Endodermal cell (in vitro differentiated cells): ENCODE results near the gene SOST. TPM values are rescaled to one million over a fixed set of nuclear protein-coding genes. Genes with fewer than 3 reads are reported as not detected.
A peak's percentile ranks its signal among the peaks of the same experiment; 100 is the strongest.

ENCODE experiments used
- DNase-seq: peaks from one replicate; pipeline ENCODE4 v3.0.0-alpha.2; 2017
- H3K27ac ChIP-seq: 2 replicates; pipeline ENCODE4 v1.5.1; 2013; ENCODE audit warnings: mild to moderate bottlenecking, low read depth, low read length, moderate library complexity
- H3K27me3 ChIP-seq: 2 replicates; pipeline ENCODE4 v1.6.1; 2013; ENCODE audit warnings: mild to moderate bottlenecking, low read length, moderate library complexity; ENCODE audit not compliant: insufficient read depth, control insufficient read depth, poor library complexity, severe bottlenecking
- H3K36me3 ChIP-seq: 2 replicates; pipeline ENCODE4 v1.7.0; 2013; ENCODE audit warnings: mild to moderate bottlenecking, low read length, moderate library complexity; ENCODE audit not compliant: control insufficient read depth, insufficient read depth
- H3K4me1 ChIP-seq: one replicate; pipeline ENCODE4 v1.7.0; 2013; ENCODE audit warnings: low read length; ENCODE audit not compliant: control insufficient read depth, insufficient read depth
- H3K4me3 ChIP-seq: 2 replicates; pipeline ENCODE4 v1.5.1; 2013; ENCODE audit warnings: mild to moderate bottlenecking, low read length, moderate library complexity
- H3K9ac ChIP-seq: 2 replicates; pipeline ENCODE4 v1.6.1; 2013; ENCODE audit warnings: mild to moderate bottlenecking, low read length, moderate library complexity; ENCODE audit not compliant: poor library complexity, severe bottlenecking; ENCODE audit errors: extremely low read depth
- H3K9me3 ChIP-seq: 2 replicates; pipeline ENCODE4 v1.6.1; 2013; ENCODE audit warnings: mild to moderate bottlenecking, low read length, moderate library complexity; ENCODE audit not compliant: control insufficient read depth
- H3K27ac Mint-ChIP-seq: 2 replicates; pipeline ENCODE4 v1.8.0; 2020; ENCODE audit warnings: mixed read lengths
- H3K27me3 Mint-ChIP-seq: 2 replicates; pipeline ENCODE4 v1.8.0; 2021; ENCODE audit warnings: mild to moderate bottlenecking, mixed read lengths; ENCODE audit not compliant: insufficient read depth
- H3K36me3 Mint-ChIP-seq: 2 replicates; pipeline ENCODE4 v1.8.0; 2020; ENCODE audit warnings: low read depth, mixed read lengths
- H3K4me1 Mint-ChIP-seq: 2 replicates; pipeline ENCODE4 v1.8.0; 2020; ENCODE audit warnings: mixed read lengths
- H3K4me3 Mint-ChIP-seq: 2 replicates; pipeline ENCODE4 v1.8.0; 2020; ENCODE audit warnings: mild to moderate bottlenecking, moderate library complexity, mixed read lengths
- H3K9me3 Mint-ChIP-seq: 2 replicates; pipeline ENCODE4 v1.8.0; 2020; ENCODE audit warnings: mild to moderate bottlenecking, mixed read lengths
- CTCF ChIP-seq: fragments of 200-600 bp; sonication (generic); conservative IDR thresholded peaks from 2 replicates; pipeline ENCODE4 v1.5.0; 2021; ENCODE audit warnings: antibody characterized with exemption, mild to moderate bottlenecking
- whole genome bisulfite sequencing, 2 experiments: methylation state at CpG; one replicate each; pipeline versions ENCODE4 v1.1.5 to v1.1.7; 2013; ENCODE audit warnings: missing lambda C conversion rate in 2 of 2, mixed read lengths in 1 of 2; ENCODE audit not compliant: insufficient coverage in 1 of 2, insufficient read length in 1 of 2; 5-methylcytosine and 5-hydroxymethylcytosine counted together
- total RNA-seq, 2 donors: library from RNA; stranded (reverse); fragmentation: NEBNext Ultra II Directional in 1 of 2; extraction: Animal tissue kit (Norgen Biotek cat#: 25700) in 1 of 2; gene quantifications; 2 replicates in 1 of 2; 3 replicates in 1 of 2; pipeline ENCODE4 v1.2.1, GENCODE V29; 2021

Gene SOST
- total RNA-seq, 2 donors from 2014 or later, result not detected

GRCh38 chr17:43778337-43779144 lies 19.9 kb upstream of the SOST start, which contains the start of gene DUSP3:
TSS of gene DUSP3 (minus strand) at chr17:43778977. CDS start at chr17:43778924, 53 bp downstream.
- H3K27ac Mint-ChIP-seq, result peak within 1 kb of the TSS; percentile 98
- TF ChIP-seq CTCF, result no peak
- peak within 1 kb of the TSS; percentile 71 for H3K4me3 Mint-ChIP-seq
- peaks cover 19% of the 10 kb centered on the region for H3K36me3 Mint-ChIP-seq
- H3K27me3 Mint-ChIP-seq, result peaks cover 22% of the 10 kb centered on the region
- peaks cover 4% of the 10 kb centered on the region for H3K27me3 ChIP-seq
- peak within 1 kb of the TSS; percentile 97 for H3K27ac ChIP-seq
- H3K4me3 ChIP-seq, result peak within 1 kb of the TSS; percentile 80
- 0% methylated on average over 57 to 100 of the region's 100 CpGs for WGBS, 2 experiments
- no peaks in the 10 kb centered on the region for H3K9me3 ChIP-seq
- H3K4me1 Mint-ChIP-seq, result peaks cover 10% of the 10 kb centered on the region
- peak within 1 kb of the TSS; percentile 99 for H3K9ac ChIP-seq
- peak; percentile 99 for DNase-seq
- peaks cover 21% of the 10 kb centered on the region for H3K36me3 ChIP-seq
- no peaks in the 10 kb centered on the region for H3K4me1 ChIP-seq
- no peaks in the 10 kb centered on the region for H3K9me3 Mint-ChIP-seq

- Mint-ChIP-seq H3K4me1 (peaks cover 6% of the 10 kb centered on the region), H3K27ac (peak overlapping the region; percentile 30), H3K36me3 (peaks cover 52% of the 10 kb centered on the region), H3K4me3 (no peak overlapping the region), H3K27me3 (peaks cover 2% of the 10 kb centered on the region), H3K9me3 (no peaks in the 10 kb centered on the region)
- no peaks in the 10 kb centered on the region for H3K4me1 ChIP-seq
- no peak overlapping the region for H3K4me3 ChIP-seq
- H3K27ac ChIP-seq, result no peak overlapping the region
- H3K36me3 ChIP-seq, result peaks cover 48% of the 10 kb centered on the region
- WGBS, 2 experiments, result 93 to 96% methylated on average over 12 to 16 of the region's 16 CpGs
- peaks cover 3% of the 10 kb centered on the region for H3K27me3 ChIP-seq
- H3K9me3 ChIP-seq, result no peaks in the 10 kb centered on the region
- TF ChIP-seq CTCF, result no peak
- no peak overlapping the region for H3K9ac ChIP-seq
- DNase-seq, result peak; percentile 44
Observed at GRCh38 chr17:43774304-43775250, 16.0 kb upstream of the SOST start.

- peaks cover 57% of the 10 kb centered on the region for H3K36me3 ChIP-seq
- H3K9me3 Mint-ChIP-seq, result no peaks in the 10 kb centered on the region
- H3K4me3 ChIP-seq, result no peak overlapping the region
- H3K9me3 ChIP-seq, result no peaks in the 10 kb centered on the region
- no peaks in the 10 kb centered on the region for H3K4me1 ChIP-seq
- TF ChIP-seq CTCF, result no peak
- no peak overlapping the region for H3K9ac ChIP-seq
- H3K27me3 ChIP-seq, result no peaks in the 10 kb centered on the region
- H3K27ac ChIP-seq, result no peak overlapping the region
- no peak overlapping the region for H3K27ac Mint-ChIP-seq
- peaks cover 64% of the 10 kb centered on the region for H3K36me3 Mint-ChIP-seq
- H3K4me1 Mint-ChIP-seq, result peaks cover 2% of the 10 kb centered on the region
- WGBS, 2 experiments, result 94 to 100% methylated on average over 4 to 9 of the region's 10 CpGs
- H3K4me3 Mint-ChIP-seq, result no peak overlapping the region
- no peaks in the 10 kb centered on the region for H3K27me3 Mint-ChIP-seq
- peak; percentile 47 for DNase-seq
Observed at GRCh38 chr17:43772877-43773648, 14.5 kb upstream of the SOST start.
